Thyroid gland (tissue), 4 donors: ENCODE measurements around the gene RNF113B. TPM values are rescaled to one million over a fixed set of nuclear protein-coding genes. Genes with fewer than 3 reads are reported as not detected.

Source experiments
- DNase-seq, 2 donors: peaks; one replicate each; pipeline ENCODE4 v3.0.0-alpha.2; 2019
- H3K27ac ChIP-seq, 3 donors: fragments of 200-600 bp; sonication (generic); 1 replicate in 2 of 3; 2 replicates in 1 of 3; pipeline ENCODE4 v1.5.1; 2016 to 2019; ENCODE audit warnings: mild to moderate bottlenecking in 1 of 3, moderate library complexity in 1 of 3
- H3K27me3 ChIP-seq: fragments of 200-600 bp; sonication (generic); one replicate; pipeline ENCODE4 v1.5.1; 2019
- H3K36me3 ChIP-seq, 2 donors: fragments of 200-600 bp; sonication (generic); one replicate each; pipeline ENCODE4 v1.5.1; 2016 to 2019
- H3K4me1 ChIP-seq, 2 donors: fragments of 200-600 bp; sonication (generic); one replicate each; pipeline ENCODE4 v1.5.1; 2017 to 2019
- H3K4me3 ChIP-seq, 3 donors: fragments of 200-600 bp; sonication (generic); replicated peaks in 1 of 3; 1 replicate in 2 of 3; 2 replicates in 1 of 3; pipeline ENCODE4 v1.5.1; 2016; ENCODE audit warnings: mild to moderate bottlenecking in 1 of 3
- H3K9me3 ChIP-seq: fragments of 200-600 bp; sonication (generic); one replicate; pipeline ENCODE4 v1.5.1; 2017
- POLR2A ChIP-seq, 2 donors: fragments of 450-650 bp; IDR thresholded peaks; one replicate each; pipeline ENCODE4 v1.6.1; 2017; ENCODE audit warnings: antibody characterized with exemption in 2 of 2, mild to moderate bottlenecking in 2 of 2, moderate library complexity in 1 of 2
- WGBS, 2 donors: methylation state at CpG; one replicate each; pipeline ENCODE4 v1.1.5; 2017; 5-methylcytosine and 5-hydroxymethylcytosine counted together
- intact Hi-C: fragments of 100-400 bp; cut with DNase I; formaldehyde crosslinking; loops from one replicate; pipeline ENCODE4 v1.15.1; 2023
- total RNA-seq, 4 donors: library from RNA; depleted of rRNA; stranded (reverse); fragments of >200 nt; gene quantifications; one replicate each; pipeline ENCODE4 v1.2.3, GENCODE V29; 2016
- TF ChIP-seq, protein P1 (sequence below), 6 experiments: fragments of 200-600 bp in 3 of 6; fragments of 450-650 bp in 3 of 6; sonication (generic) in 3 of 6; IDR thresholded peaks; one replicate each; pipeline ENCODE4 v1.5.1; 2016 to 2019; ENCODE audit warnings: antibody characterized with exemption in 6 of 6, mild to moderate bottlenecking in 2 of 6, inconsistent platforms in 1 of 6, moderate library complexity in 1 of 6

RNF113B gene
- total RNA-seq, 4 donors from 2014 or later, result not detected

GRCh38 chr13:98144027-98144741 lies 32.9 kb downstream of the RNF113B start:
- no peaks in the 10 kb centered on the region for H3K9me3 ChIP-seq
- peak overlapping the region; percentile 22 to 84 (median 64) for H3K4me3 ChIP-seq
- peak; percentile 26 to 32 for DNase-seq
- TF ChIP-seq, protein P1, sequence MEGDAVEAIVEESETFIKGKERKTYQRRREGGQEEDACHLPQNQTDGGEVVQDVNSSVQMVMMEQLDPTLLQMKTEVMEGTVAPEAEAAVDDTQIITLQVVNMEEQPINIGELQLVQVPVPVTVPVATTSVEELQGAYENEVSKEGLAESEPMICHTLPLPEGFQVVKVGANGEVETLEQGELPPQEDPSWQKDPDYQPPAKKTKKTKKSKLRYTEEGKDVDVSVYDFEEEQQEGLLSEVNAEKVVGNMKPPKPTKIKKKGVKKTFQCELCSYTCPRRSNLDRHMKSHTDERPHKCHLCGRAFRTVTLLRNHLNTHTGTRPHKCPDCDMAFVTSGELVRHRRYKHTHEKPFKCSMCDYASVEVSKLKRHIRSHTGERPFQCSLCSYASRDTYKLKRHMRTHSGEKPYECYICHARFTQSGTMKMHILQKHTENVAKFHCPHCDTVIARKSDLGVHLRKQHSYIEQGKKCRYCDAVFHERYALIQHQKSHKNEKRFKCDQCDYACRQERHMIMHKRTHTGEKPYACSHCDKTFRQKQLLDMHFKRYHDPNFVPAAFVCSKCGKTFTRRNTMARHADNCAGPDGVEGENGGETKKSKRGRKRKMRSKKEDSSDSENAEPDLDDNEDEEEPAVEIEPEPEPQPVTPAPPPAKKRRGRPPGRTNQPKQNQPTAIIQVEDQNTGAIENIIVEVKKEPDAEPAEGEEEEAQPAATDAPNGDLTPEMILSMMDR (IDR thresholded peaks at IDR 0.05), result no peak
- TF ChIP-seq POLR2A (IDR thresholded peaks at IDR 0.05), result no peak
- WGBS, 2 donors, result 8 to 12% methylated on average over 21 of the region's 21 CpGs
- peaks cover 25 to 31% of the 10 kb centered on the region in 2 donors for H3K4me1 ChIP-seq
- no peaks in the 10 kb centered on the region for H3K36me3 ChIP-seq
- H3K27ac ChIP-seq, result peak overlapping the region; percentile 52 to 87 (median 72)
- intact Hi-C loops, result loop anchor here (5.0 kb wide), 1 partner anchor 283 kb away; no protein-coding TSS in a partner anchor
- no peaks in the 10 kb centered on the region for H3K27me3 ChIP-seq

GRCh38 chr13:98143601-98144026 lies 33.5 kb downstream of the RNF113B start:
- DNase-seq, result peak; percentile 37 to 42

DNA sequence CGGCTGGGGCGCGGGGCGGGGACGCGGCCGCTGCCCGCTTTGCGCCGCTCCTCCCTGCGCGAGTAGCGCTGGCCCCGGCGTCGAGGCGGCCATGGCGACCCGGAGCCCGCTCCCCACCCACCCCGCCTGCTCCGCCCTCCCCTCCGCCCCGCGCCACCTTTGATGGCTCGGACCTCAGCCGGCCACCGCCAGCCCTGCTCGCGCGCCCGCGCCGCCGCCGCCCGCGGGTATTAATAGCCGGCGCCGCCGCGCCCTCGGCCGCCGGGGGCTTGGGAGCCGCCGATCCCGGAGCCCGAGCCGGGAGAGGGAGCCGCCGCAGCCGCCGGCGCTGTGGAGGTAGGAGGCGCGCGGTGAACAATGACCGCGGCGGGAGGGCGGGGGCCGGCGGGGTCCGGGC lies 33.9 kb downstream of the RNF113B start:
- H3K36me3 ChIP-seq, result no peaks in the 10 kb centered on the region
- H3K4me1 ChIP-seq, result peaks cover 25 to 31% of the 10 kb centered on the region in 2 donors
- peak overlapping the region in 2 of 3 donors; percentile 72 to 87 for H3K27ac ChIP-seq
- peak; percentile 67 to 69 for DNase-seq
- H3K4me3 ChIP-seq, result peak overlapping the region; percentile 22 to 84 (median 64)
- TF ChIP-seq POLR2A (IDR thresholded peaks at IDR 0.05), result no peak
- WGBS, 2 donors, result no CpG with 5 or more reads among the region's 66 CpGs
- H3K27me3 ChIP-seq, result no peaks in the 10 kb centered on the region
- no peaks in the 10 kb centered on the region for H3K9me3 ChIP-seq
- intact Hi-C loops, result loop anchor here (5.0 kb wide), 1 partner anchor 284 kb away; no protein-coding TSS in a partner anchor

More at GRCh38 chr13:98143601-98144026, 33.5 kb downstream of the RNF113B start:
- H3K27me3 ChIP-seq, result no peaks in the 10 kb centered on the region
- 1% methylated on average over 23 to 33 of the region's 60 CpGs for WGBS, 2 donors
- H3K4me3 ChIP-seq, result peak overlapping the region; percentile 22 to 84 (median 64)
- no peaks in the 10 kb centered on the region for H3K9me3 ChIP-seq
- intact Hi-C loops, result loop anchor here (5.0 kb wide), 1 partner anchor 284 kb away; no protein-coding TSS in a partner anchor
- H3K4me1 ChIP-seq, result peaks cover 25 to 31% of the 10 kb centered on the region in 2 donors
- H3K27ac ChIP-seq, result peak overlapping the region; percentile 52 to 87 (median 72)
- H3K36me3 ChIP-seq, result no peaks in the 10 kb centered on the region
- TF ChIP-seq, protein P1 (IDR thresholded peaks at IDR 0.05), result no peak
- no peak for TF ChIP-seq POLR2A (IDR thresholded peaks at IDR 0.05)

- peaks cover 23 to 30% of the 10 kb centered on the region in 2 donors for H3K4me1 ChIP-seq
- intact Hi-C loops, result loop anchor here (5.0 kb wide), 1 partner anchor 285 kb away; no protein-coding TSS in a partner anchor
- peak within 1 kb of the TSS; percentile 52 to 87 (median 72) for H3K27ac ChIP-seq
- 0% methylated on average over 34 of the region's 98 CpGs; no CpG with 5 or more reads in 1 of the 2 donors for WGBS, 2 donors
- H3K36me3 ChIP-seq, result no peaks in the 10 kb centered on the region
- no peaks in the 10 kb centered on the region for H3K9me3 ChIP-seq
- peak within 1 kb of the TSS; percentile 61 to 84 (median 64) for H3K4me3 ChIP-seq
- TF ChIP-seq POLR2A (IDR thresholded peaks at IDR 0.05), result peak; percentile 46 to 84
- TF ChIP-seq, protein P1 (IDR thresholded peaks at IDR 0.05), result peak in 3 of 6 experiments; percentile 85 to 92 (median 87)
- H3K27me3 ChIP-seq, result no peaks in the 10 kb centered on the region
- peak; percentile 87 for DNase-seq
These were observed 34.5 kb downstream of the RNF113B start, which contains the start of gene FARP1 for GRCh38 chr13:98142380-98143156. Gene FARP1, plus strand, starts transcription at chr13:98143094. Its CDS starts 70,149 bp downstream, at chr13:98213243.
